GM21737 (cell line): ENCODE results near the gene PDC.
"Not testable (repeated sequence)": the region's sequence is repeated elsewhere in the genome, so short reads cannot be mapped to it uniquely, and the experiment has no call there.

ENCODE experiments used
- ATAC-seq: cut with Tn5 transposase; IDR thresholded peaks from one replicate; pipeline ENCODE4 v1.9.1; 2021; ENCODE audit warnings: mild to moderate bottlenecking, moderate library complexity; ENCODE audit not compliant: unreplicated experiment

Gene PDC

DNA sequence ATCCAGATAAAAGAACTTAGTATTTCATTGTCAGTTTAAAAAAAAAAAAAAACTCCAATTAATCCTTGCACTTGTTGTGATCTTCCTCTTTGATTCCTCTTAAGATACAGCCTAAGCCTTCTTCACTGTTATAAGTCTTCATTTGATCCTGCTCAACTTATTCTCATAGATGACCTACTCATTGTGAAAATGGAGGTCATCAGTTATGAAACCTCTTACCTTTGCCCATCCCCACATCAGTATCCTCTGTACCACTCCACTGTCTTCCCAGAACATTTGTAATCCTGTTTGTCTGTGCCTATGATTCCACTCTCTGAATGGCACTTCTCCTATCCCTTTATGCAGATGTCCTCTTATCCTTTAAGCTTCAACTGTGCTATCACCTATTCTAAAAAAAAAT, 57.3 kb downstream of the PDC start:
- ATAC-seq = no peak

DNA sequence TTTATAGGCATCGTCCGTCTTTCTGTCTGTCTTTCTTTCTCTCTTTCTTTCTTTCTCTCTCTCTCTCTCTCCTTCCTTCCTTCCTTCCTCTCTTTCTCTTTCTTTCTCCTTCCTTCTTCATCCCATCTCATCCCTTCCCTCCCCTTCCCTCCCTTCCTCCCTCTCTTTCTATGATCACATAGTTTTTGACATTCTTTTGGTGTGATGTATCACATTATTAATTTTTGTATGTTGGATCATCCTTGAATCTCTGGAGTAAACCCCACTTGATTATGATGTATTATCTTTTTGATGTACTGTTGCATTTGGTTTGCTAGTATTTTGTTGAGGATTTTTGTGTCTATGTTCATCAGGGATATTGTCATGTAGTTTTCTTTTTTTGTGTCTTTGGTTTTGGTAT, 59.5 kb downstream of the PDC start:
- ATAC-seq = not testable (repeated sequence)
